ENCODE results near the gene MICAL3. TPM values are rescaled to one million over a fixed set of nuclear protein-coding genes. Genes with fewer than 3 reads are reported as not detected.

The MICAL3 gene
- total RNA-seq, 4 donors from 2014 or later: 24.3 to 29.7 (median 28.2) TPM

GRCh38 chr22:17739196-17739975 lies 285.0 kb downstream of the MICAL3 start:
- DNase-seq (ENCODE audit: low spot score in 2 of 2): no peak
- 88 to 94% methylated on average over 34 of the region's 36 CpGs for WGBS, 2 donors
- no peak overlapping the region for H3K4me3 ChIP-seq (ENCODE audit: low read depth, poor library complexity, severe bottlenecking)
- TF ChIP-seq, protein P1, sequence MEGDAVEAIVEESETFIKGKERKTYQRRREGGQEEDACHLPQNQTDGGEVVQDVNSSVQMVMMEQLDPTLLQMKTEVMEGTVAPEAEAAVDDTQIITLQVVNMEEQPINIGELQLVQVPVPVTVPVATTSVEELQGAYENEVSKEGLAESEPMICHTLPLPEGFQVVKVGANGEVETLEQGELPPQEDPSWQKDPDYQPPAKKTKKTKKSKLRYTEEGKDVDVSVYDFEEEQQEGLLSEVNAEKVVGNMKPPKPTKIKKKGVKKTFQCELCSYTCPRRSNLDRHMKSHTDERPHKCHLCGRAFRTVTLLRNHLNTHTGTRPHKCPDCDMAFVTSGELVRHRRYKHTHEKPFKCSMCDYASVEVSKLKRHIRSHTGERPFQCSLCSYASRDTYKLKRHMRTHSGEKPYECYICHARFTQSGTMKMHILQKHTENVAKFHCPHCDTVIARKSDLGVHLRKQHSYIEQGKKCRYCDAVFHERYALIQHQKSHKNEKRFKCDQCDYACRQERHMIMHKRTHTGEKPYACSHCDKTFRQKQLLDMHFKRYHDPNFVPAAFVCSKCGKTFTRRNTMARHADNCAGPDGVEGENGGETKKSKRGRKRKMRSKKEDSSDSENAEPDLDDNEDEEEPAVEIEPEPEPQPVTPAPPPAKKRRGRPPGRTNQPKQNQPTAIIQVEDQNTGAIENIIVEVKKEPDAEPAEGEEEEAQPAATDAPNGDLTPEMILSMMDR (IDR thresholded peaks at IDR 0.05): no peak
- no peak for TF ChIP-seq POLR2A (IDR thresholded peaks at IDR 0.05)
- intact Hi-C loops (cut with DNase I; ENCODE audit: low total_unique reads): no loop called here

DNA sequence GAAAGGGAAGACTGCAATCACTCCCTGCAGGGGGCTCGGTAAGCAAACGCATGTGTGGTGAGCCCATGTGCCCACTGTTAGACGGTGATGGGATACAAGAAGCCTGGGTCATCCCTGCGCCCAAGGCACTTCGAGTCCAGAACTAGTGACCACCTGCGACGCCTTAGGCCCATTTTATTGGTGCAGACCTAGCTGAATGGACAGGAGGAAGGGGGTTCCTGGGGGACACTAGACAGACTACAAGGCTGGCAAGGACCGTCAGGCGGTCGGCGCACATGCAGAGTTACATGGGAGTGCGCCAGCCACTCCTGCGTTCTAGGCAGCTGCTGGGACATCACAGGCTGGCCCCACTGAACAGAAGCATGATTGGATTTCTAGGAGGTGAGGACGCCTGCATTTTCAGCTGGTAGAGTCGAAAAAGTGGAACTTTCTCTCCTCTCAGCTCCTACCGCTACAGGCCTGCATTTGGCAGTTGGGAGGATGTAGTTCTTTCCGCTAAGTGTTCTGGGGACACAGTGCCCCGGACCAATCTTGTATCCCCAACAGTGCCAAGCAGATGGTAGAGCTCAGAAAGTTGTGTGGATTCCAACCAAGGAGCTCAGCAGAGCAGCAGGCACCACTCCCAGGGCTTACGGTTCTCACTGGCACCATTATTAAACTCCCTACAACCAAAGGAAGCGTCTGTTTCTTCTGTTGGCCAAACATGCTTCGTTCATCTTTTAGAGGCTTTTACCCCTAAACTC lies 285.8 kb downstream of the MICAL3 start:
- H3K4me3 ChIP-seq (ENCODE audit: low read depth, poor library complexity, severe bottlenecking): no peak overlapping the region
- DNase-seq (ENCODE audit: low spot score in 2 of 2): no peak
- WGBS, 2 donors: 88 to 92% methylated on average over 21 of the region's 21 CpGs
- intact Hi-C loops (cut with DNase I; ENCODE audit: low total_unique reads): no loop called here
- no peak for TF ChIP-seq POLR2A (IDR thresholded peaks at IDR 0.05)

MicroRNAs encoded within 50 kb of the gene (microRNA counts, 767-probe panel; counts per million panel counts)
- 0 to 358 counts per million in 2 donors for microRNA hsa-miR-648

Small RNAs within 50 kb of the gene (microRNA-seq; reads per million reads assigned to microRNA genes)
- gene MIR3198-1 (ENCODE audit: borderline number of aligned reads in 1 of 2, borderline replicate concordance in 2 of 2): 0 reads per million in 2 donors
- 0 reads per million in 2 donors for gene MIR648 (ENCODE audit: borderline number of aligned reads in 1 of 2, borderline replicate concordance in 2 of 2)

Other genes with a start within 250 kb of the MICAL3 start
- gene PEX26, start 53.4 kb upstream of the MICAL3 start, total RNA-seq: 10 to 100 TPM; 23.1 to 31.0 (median 24.8) TPM
- 1 to 10 TPM; 1.5 to 4.7 (median 2.9) TPM for gene TUBA8, start 86.2 kb upstream of the MICAL3 start, total RNA-seq
- gene USP18, start 125.6 kb upstream of the MICAL3 start, total RNA-seq: 1 to 10 TPM in 3 of 4 donors, under 1 TPM in 1; 0.76 to 7.8 (median 3.2) TPM